ENCODE measurements around the gene ZNF8. TPM values are rescaled to one million over a fixed set of nuclear protein-coding genes. Genes with fewer than 3 reads are reported as not detected.
A peak's percentile ranks its signal among the peaks of the same experiment; 100 is the strongest.

Gene ZNF8
- total RNA-seq, 1 donor from 2014 or later: 6.4 TPM

DNA sequence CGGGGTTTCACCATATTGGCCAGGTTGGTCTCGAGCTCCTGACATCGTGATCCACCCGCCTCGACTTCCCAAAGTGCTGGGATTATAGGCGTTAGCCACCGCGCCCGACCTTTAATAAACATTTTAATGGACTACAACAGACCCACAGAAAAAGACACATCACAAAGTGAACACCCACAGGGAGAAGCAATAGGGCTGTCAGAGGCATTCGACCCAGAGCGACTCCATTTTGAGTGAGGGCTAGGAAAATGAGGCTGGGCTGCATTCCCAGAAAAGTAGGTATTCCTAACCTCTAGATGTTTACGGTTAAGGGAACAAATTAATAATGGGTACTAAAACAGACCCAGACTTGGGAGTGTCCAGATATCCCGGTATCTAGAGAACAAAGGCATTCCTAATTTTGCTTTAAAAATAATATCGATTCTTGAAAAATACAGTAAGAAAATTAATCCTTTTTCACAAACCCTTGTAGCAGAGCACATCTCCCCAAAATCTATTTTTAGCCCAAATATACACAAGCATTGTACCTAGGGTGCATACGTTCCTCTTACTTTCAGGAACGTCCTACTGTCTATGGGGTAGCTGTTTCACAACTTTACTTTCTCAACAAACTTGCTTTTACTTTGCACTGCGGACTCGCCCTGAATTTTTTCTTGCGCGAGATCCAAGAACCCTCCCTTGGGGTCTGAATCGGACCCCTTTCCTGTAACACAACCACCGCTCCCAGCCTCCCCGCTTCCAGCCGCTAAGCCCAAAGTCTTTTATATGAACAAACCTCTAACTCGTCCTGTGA lies 811 bp upstream of the ZNF8 start:
- Histone ChIP-seq H3K9me3 (peaks cover 19% of the 10 kb centered on the region), H3K27ac (peak overlapping the region; percentile 92), H3K36me3 (peaks cover 0 to 35% of the 10 kb centered on the region in 2 donors), H3K4me1 (peaks cover 30% of the 10 kb centered on the region), H3K27me3 (no peaks in the 10 kb centered on the region), H3K4me3 (peak overlapping the region; percentile 69 to 100)
- intact Hi-C loops (cut with DNase I): no loop called here
- no peak for DNase-seq (ENCODE audit: extremely low spot score in 2 of 2)
- no peak for TF ChIP-seq CTCF (IDR thresholded peaks at IDR 0.05)
- no peak for TF ChIP-seq POLR2A (IDR thresholded peaks at IDR 0.05)
- TF ChIP-seq POLR2AphosphoS5 (IDR thresholded peaks at IDR 0.05; ENCODE audit: insufficient read depth in 1 of 2, low read depth in 1 of 2): no peak

DNA sequence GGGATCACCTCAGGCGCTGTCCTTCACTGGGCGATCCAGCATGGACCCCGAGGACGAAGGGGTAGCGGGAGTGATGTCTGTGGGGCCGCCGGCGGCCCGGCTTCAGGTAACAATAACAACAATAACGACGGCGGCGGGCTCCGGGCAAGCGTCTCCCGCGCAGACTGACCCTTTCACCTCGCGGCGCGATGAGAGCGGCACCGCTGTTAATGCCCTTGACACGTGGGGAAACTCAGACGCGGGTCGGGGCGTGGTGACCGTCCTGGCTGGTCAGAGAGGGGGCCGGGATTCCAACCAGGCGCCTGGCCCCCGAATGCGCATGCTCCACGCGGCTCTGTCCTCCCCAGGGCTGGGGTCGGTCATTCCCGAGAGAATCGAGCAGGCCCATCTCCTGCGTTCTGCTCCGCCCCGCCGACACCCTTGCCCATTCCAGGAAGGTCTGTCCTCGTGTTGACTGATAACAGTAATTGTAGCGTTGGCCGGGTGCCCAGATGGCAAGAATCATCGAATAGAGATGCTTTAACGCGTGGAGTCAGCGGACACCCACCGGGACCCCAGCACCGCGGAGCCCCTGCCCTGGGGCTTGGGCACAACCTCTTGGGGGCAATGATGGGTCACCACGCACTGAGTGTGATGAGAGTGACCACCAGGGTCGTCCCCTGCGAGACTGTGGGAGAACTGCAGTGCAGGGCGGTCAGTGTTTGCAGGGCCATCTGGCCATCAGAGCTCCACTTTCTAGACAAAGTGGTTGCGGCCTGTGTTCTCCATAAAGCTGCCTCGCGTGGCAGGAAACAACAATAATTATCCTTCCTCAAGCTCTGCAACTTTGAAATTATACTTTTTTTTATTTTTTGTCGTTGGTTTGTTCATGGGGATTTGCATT lies 528 bp downstream of the ZNF8 start:
- no peaks in the 10 kb centered on the region for H3K27me3 ChIP-seq
- peaks cover 9% of the 10 kb centered on the region for H3K9me3 ChIP-seq
- DNase-seq (ENCODE audit: extremely low spot score in 2 of 2): no peak
- H3K4me3 ChIP-seq: peak overlapping the region; percentile 69 to 100
- H3K4me1 ChIP-seq: peaks cover 30% of the 10 kb centered on the region
- intact Hi-C loops (cut with DNase I): no loop called here
- TF ChIP-seq POLR2AphosphoS5 (IDR thresholded peaks at IDR 0.05; ENCODE audit: insufficient read depth in 1 of 2, low read depth in 1 of 2): peak in 1 of 2 donors; percentile 70
- TF ChIP-seq CTCF (IDR thresholded peaks at IDR 0.05): no peak
- TF ChIP-seq POLR2A (IDR thresholded peaks at IDR 0.05): no peak
- peaks cover 0 to 26% of the 10 kb centered on the region in 2 donors for H3K36me3 ChIP-seq
- H3K27ac ChIP-seq: peak overlapping the region; percentile 92

- peaks cover 3% of the 10 kb centered on the region for H3K9me3 ChIP-seq
- no peak for TF ChIP-seq CTCF (IDR thresholded peaks at IDR 0.05)
- TF ChIP-seq POLR2A (IDR thresholded peaks at IDR 0.05): no peak
- TF ChIP-seq POLR2AphosphoS5 (IDR thresholded peaks at IDR 0.05; ENCODE audit: insufficient read depth in 1 of 2, low read depth in 1 of 2): no peak
- H3K27ac ChIP-seq: no peak overlapping the region
- H3K36me3 ChIP-seq: peaks cover 0 to 24% of the 10 kb centered on the region in 2 donors
- DNase-seq (ENCODE audit: extremely low spot score in 2 of 2): no peak
- H3K27me3 ChIP-seq: no peaks in the 10 kb centered on the region
- H3K4me3 ChIP-seq: peak overlapping the region; percentile 69 to 100
- intact Hi-C loops (cut with DNase I): loop anchor here (1.0 kb wide), 1 partner anchor 28 kb away; no protein-coding TSS in a partner anchor
- peaks cover 30% of the 10 kb centered on the region for H3K4me1 ChIP-seq
These were observed 1.2 kb downstream of the ZNF8 start for GRCh38 chr19:58279925-58280316.

DNA sequence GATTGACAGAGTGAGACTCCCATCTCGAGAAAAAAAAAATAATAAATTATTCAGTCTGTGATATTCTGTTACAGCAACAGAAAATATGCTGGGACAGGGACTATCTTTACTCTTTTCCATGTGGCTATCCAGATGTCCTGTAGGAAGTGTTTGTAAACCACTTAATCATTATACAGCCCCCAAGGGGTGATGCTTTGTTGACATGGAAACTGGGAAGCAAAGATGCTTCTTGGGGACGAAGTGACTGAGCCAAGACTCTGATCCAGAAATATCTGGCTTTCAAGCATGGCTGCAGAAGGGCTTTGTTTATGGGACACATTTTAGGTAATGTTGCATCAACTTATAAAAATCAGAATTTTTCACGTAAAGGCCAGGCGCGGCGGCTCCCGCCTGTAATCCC lies 5.4 kb downstream of the ZNF8 start:
- no peak for TF ChIP-seq POLR2A (IDR thresholded peaks at IDR 0.05)
- no peak for TF ChIP-seq POLR2AphosphoS5 (IDR thresholded peaks at IDR 0.05; ENCODE audit: insufficient read depth in 1 of 2, low read depth in 1 of 2)
- TF ChIP-seq CTCF (IDR thresholded peaks at IDR 0.05): no peak
- intact Hi-C loops (cut with DNase I): no loop called here
- DNase-seq (ENCODE audit: extremely low spot score in 2 of 2): no peak
- Histone ChIP-seq H3K4me1 (peaks cover 24% of the 10 kb centered on the region), H3K27me3 (no peaks in the 10 kb centered on the region), H3K9me3 (no peaks in the 10 kb centered on the region), H3K27ac (no peak overlapping the region), H3K4me3 (no peak overlapping the region), H3K36me3 (peaks cover 0 to 45% of the 10 kb centered on the region in 2 donors)
